ENCODE results near the gene ABTB1.
"Not testable (repeated sequence)": the region's sequence is repeated elsewhere in the genome, so short reads cannot be mapped to it uniquely, and the experiment has no call there.

The ABTB1 gene

DNA sequence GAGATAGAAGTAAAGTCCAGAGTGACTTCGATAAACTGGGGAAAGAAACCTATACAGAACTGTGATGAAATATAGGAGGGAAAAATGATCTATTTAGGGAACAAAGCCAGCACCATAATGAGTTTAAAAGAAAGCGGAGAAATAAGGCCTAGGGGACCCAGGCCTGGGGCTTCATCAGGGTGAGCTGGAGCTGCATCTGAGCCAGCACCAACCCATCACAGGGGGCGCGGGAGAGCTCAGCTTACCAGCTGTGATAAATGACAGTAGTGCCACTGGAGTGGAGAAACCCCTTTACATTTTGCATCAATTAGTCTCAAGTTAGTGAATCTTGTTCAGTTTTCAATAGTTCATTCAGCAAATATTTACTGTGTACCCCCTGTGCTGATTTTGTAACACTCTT lies 22.5 kb upstream of the ABTB1 start:
- no peak for DNase-seq (ENCODE audit: low read depth)

DNA sequence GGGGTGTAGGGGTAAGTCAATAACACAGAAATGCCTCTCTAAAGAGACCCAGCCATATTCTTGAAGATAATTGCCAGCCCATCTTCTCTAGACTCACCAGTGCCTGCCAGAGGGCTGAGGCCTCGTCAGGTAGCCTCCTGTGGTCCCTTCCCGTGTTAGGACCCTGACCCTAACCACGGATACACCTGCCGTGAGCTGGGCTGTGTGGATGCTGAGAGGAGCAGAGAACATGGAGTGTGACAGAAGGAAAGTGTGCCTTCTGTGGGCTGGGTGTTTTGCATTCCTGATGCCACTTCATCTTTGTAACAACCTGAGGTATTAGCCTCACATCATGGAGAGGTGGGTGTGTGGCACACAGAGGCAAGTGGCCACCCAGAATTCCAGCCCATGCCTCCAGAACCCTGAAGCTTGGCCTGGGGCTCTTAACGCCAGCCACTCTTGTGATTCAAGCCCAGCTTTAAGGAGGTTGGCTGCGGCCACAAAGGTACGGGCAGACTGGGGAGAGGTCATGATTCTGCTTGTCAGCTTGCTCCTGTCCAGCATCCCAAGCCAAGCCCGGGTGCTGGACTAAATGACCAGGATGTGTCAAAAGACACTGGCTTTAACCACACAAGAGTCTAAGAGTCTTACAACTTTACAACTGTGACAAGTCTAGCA lies 21.1 kb upstream of the ABTB1 start:
- no peak for DNase-seq (ENCODE audit: low read depth)

DNA sequence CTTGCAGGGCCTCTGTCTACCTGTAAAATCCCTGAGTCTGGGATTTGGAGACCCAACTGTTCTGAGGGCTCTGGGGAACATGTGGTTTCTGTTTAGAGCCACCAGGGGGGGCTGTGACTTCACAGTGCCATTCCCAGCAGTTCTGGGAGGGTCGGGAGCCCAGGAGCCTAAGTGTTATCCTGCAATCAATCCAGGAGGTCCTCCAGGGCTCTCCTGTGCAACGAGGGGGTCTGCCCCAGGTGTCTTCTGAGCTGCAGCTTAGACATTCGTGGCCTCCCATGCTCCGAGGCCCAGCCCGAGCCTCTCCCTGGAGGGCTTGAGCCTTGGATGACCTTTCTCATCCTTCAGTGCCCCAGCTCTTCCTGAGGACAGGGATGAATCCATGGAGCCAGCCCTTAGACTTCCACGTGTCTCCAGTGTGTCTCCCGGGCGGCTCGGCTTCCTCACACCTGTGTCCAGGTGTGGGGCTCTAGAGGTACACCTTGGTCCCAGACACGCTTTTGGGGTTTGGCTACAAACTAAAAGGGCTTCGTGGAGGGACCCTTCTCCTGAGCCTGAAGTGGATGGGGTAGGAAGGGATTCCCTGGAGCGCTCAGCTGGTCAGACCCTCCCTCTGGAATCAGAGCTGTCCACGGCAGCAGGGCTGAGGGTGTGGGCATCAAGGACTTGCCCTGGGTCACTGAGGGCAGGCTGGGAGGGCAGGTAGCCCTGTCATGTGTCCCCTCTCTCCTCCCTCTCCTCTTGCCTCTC lies 20.3 kb upstream of the ABTB1 start:
- DNase-seq (ENCODE audit: low read depth): peak; percentile 47

DNA sequence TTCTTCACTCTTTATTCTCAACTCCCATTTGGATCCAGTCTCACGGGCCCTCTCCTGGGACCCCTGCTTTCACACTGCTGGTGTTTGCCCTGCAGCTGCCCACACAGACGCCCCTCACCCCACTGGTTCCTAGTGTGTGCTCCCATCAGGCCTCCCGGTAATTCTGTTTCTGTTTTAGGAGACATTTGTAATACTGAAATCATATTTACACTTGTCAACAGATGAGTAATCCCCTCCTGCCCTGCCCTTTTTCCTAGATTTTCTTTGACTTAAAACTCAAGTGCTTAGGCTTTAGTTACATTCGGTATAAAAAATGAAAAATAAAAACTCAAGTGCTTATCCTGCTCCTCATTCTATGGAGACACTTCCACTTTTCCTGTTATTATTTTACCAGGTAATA lies 18.4 kb upstream of the ABTB1 start:
- no peak for DNase-seq (ENCODE audit: low read depth)

DNA sequence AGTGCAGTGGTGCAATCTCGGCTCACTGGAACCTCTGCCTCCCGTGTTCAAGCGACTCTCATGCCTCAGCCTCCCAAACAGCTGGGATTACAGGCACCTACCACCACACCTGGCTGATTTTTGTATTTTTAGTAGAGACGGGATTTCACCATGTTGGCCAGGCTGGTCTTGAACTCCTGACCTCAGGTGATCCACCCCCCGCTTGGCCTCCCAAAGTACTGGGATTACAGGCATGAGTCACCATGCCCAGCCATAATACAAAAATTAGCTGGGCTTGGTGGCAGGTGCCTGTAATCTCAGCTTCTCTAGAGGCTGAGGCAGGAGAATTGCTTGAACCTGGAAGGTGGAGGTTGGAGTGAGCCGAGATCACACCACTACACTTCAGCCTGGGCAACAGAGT lies 17.8 kb upstream of the ABTB1 start:
- not testable (repeated sequence) for DNase-seq (ENCODE audit: low read depth)

DNA sequence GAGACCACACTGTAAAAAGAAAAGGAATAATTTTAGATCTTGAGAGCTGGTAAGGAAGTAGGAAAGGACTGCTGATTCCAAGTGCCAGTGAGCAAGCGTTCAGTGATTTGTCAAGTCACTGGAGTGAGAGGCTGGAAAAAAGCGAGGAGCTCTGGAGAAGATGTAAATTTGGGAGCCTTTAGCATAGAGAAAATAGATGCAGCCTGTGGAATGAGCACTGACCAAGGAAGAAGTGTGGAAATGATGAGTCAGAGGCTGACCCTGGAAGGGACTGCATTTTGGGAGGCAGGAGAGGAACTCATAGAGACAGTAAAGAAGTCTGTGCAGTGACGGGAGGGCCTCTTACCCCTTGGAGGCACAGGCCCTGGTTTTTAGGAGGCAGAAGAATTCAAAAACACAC lies 17.1 kb upstream of the ABTB1 start:
- peak; percentile 37 for DNase-seq (ENCODE audit: low read depth)

DNA sequence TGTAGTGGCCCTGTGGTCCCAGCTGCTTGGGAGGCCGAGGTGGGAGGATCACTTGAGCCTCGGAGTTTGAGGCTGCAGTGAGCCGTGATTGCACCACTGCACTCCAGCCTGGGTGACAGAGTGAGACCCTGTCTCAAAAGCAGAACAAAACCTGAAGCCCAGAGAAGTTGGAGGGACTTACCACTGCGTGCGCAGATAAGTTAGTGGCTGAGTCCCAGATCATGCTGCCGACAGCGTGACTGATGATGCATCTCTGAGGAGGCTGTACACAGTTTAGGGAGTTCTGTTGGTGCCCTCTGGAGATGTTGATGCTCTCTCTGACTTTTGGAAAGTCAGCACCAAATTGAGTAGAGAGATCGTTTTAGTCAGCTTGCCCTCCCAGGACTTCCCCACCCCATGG lies 15.8 kb upstream of the ABTB1 start:
- DNase-seq (ENCODE audit: low read depth): no peak

DNA sequence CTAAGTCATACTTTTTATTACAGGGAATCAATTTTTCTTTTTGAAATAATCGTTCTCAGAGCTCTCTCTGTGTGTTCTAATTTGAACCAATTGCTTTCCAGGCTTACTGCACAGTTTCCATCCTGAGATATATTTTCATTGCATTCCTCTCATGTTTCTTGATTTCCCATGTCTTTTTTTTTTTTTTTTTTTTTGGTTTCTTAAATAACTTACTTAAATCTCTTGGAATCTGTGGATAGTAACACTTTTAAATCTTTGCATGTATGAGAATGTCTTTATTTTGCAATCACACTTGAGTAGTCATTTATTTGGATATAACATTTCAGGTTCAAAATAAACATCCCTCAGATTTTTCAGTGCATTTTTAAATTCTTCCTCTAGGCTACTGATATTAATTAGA lies 14.5 kb upstream of the ABTB1 start:
- no peak for DNase-seq (ENCODE audit: low read depth)

DNA sequence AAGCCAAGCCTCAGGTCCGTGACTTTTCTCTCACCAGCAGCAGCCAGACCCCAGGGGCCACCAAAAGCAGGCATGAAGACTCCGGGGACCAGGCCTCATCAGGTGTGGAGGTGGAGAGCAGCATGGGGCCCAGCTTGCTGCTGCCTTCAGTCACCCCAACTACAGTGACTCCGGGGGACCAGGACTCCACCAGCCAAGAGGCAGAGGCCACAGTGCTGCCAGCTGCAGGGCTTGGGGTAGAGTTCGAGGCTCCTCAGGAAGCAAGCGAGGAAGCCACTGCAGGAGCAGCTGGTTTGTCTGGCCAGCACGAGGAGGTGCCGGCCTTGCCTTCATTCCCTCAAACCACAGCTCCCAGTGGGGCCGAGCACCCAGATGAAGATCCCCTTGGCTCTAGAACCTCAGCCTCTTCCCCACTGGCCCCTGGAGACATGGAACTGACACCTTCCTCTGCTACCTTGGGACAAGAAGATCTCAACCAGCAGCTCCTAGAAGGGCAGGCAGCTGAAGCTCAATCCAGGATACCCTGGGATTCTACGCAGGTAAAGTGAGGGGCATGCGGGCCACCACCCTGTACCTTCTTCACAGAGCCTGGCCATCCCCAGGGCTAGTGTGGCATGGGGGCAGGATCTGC lies 12.0 kb upstream of the ABTB1 start:
- no peak for DNase-seq (ENCODE audit: low read depth)

DNA sequence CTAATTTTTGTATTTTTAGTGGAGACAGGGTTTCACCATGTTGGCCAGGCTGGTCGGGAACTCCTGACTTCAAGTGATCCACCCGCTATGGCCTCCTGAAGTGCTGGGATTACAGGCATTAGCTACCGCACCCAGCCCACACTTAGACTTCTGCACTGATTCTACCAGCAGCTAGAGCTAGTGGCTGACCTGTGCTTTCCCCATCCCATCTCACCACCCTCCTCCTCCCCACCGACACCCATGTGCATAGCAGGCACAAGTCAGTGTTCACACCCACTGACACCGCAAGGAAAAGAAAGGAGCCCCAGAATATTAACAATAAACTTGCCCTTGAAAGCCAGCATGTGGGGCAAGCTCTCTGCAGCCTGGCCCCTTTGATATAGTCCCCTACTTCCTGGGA lies 11.2 kb upstream of the ABTB1 start:
- DNase-seq (ENCODE audit: low read depth): no peak

DNA sequence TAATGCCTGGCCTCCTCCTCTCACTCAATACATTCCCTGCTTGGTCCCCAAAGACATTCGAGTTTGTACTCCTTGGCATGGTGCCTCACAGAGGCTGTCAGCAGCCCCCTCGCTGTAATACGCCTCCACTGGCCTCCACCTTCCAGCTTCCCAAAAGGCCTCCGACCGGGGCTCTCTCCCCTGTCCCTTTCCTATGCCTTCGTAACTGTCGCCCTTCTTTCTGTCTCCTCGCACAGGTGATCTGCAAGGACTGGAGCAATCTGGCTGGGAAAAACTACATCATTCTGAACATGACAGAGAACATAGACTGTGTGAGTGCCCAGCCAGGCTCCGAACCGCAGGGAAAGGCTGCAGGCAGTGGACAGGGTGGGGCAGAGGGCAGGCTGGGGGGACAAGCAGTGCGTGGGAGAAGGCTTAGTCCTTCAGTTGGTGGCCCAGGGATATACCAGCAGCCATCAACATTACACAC lies 10.7 kb upstream of the ABTB1 start:
- no peak for DNase-seq (ENCODE audit: low read depth)

DNA sequence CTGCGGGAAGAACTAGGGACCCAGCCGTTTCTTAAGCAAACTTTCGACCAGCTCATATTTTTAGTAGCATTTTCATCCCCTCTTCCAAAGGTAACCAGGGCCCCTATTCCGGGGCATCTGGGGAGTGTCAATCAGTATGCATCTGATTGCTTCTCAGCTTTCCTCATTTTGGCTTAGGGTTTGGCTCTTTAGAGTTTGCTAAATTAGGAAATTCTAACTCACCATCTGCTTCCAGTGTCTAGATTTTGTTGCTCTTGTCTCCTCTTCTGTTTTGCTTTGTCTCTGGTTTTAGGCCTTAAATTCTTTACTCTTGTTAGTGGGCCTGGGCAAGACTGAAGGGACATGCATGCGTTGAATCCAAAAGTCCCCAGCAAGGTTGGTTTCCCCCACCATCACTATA lies 9.6 kb upstream of the ABTB1 start:
- DNase-seq (ENCODE audit: low read depth): no peak

DNA sequence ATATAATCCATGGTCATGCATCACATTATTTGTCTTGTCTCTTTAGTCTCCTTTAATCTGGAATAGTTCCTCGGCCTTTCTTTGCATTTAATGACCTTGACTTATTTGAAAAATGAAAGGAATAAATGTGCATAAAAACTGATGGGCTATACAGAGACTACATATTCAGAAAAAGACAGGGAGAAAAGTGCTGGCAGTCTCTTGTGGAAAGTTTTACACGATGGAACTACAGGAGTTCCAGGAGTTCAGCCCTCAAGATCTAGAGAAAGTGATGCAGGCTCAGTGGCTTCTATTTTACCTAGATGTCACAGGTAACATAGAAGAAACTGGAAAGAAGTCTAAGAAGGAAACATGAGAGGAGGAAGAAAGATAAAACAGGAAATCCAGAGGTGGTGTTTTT lies 7.6 kb upstream of the ABTB1 start:
- DNase-seq (ENCODE audit: low read depth): no peak

DNA sequence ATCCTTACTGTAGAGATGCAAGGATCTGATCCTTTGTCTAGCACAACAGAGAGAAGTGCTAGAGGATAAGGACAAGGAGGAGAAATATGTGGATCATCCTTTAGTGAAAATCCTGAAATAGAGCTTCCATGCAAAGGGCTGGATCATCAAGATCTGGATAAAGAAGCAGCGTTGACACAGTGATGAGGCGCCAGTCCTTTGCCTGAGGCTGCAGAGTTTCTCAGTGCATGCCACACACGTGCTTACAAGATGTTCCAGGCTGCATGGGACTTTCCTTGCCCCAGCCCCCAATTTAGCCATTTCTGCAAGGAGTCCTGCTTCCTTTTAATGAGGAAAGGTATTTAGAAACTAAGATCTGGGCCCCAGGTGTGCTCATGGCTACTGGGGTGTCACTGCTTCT lies 7.2 kb upstream of the ABTB1 start:
- no peak for DNase-seq (ENCODE audit: low read depth)

DNA sequence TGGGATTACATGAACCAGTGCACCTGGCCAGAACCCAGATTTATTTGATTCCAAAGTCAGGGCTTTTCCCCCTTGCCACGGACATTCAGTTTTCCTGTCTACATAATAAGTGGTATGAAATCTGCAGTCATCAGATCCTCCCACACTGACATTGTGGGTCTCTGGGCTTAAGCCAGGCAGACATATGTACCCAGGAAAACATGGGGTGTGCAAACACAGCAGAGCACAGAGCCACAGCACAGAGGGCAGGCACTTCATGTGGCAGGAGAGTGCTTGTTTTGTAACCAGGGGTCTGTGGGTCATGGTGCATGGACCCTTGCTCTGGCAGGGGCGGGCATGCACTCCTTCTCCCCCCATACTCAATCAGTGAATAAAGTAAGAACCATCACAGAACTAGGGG lies 6.1 kb upstream of the ABTB1 start:
- DNase-seq (ENCODE audit: low read depth): no peak

DNA sequence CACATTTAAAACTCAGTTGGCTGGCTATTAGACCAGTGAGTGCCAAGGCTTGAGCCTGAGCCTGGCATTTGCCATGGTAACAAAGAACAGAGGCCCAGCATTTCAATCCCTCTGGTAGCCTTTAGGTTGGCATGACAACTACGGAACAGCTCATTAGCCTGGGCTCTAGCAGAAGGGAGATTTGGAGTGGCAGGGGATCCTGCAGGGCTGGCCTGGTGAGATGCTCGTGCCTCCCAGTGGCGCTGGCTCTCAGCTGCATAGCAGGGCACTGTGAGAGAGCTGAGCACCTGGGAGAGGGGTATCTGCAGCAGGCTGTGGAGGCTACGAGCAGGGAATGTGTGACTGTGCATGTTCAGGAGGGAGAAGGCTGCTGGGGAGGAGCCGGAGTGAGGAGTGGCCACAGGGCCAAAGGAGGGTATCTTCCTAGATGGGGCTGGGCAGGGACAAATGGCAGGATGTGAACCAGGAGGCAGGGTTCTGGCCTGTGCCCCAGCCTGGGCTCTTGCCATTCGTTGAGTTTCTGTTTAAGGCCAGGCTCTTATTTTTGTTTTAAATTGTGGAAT lies 5.6 kb upstream of the ABTB1 start:
- no peak for DNase-seq (ENCODE audit: low read depth)

DNA sequence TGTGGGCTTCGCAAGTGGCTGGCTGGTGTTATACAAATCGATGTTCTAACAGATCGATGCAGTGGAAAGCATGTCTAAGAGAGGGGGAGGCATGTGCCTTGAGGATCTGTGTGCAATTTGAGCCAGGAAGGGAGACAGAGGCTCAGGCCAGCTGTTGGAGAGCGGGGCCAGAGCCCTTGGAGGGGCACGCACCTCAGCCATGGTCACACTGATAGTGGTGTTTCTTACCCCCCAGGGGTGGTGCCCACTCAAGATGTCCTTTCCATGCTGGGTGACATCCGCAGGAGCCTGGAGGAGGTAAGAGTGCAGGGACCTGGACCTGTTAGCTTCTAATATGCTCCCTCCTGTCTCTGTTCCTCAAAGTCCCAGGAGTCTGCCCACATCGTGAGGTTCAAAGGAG lies 3.8 kb upstream of the ABTB1 start:
- DNase-seq (ENCODE audit: low read depth): no peak

DNA sequence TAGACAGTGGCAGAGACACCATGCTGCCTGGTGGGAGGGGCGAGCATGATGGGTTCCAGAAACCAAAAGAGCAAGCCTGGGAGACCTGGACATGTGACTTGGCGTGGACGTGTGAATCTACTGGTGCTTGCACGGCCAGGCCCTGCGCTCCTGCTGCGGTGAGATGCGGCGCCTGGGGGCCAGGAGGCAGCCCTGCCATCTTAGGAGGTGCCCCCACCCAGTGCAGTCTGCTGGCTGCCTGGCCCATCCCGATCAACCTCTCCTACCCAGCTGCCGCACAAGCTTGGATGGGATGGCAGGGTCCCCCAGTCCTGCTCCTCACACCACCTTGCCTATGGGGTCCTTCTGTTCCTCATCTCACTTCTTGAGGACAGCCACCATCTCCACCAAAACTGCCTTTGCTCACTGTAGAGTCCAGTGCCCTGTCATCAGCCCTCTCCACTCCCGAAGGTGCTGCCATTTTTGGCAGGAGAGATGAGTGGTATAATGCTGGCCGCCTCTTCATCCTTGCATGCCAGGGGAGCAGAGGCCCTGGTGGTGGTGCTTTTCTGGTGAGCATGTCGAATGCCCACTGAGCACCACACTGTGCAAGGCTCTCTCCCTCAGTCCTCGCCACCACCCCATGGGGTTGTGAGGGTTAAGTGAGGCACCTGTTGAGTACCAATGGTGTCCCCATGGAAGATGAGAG lies 3.1 kb upstream of the ABTB1 start:
- no peak for DNase-seq (ENCODE audit: low read depth)

DNA sequence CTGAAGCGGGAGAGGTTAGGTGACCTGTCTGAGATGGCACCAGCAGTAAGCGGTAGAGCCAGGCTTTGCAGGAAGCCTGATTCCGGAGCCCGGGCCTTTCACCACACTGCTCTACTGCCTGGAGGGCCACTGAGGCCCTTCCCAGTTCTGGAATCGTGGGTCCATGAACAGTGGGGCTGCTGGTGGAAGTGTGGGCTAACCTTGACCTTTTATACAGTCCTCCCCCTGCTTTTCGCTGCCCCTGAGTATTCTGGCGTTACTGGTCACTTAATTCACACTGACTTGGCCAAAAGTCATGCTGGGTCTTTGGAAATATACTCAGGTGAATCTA lies 2.6 kb upstream of the ABTB1 start:
- no peak for DNase-seq (ENCODE audit: low read depth)

DNA sequence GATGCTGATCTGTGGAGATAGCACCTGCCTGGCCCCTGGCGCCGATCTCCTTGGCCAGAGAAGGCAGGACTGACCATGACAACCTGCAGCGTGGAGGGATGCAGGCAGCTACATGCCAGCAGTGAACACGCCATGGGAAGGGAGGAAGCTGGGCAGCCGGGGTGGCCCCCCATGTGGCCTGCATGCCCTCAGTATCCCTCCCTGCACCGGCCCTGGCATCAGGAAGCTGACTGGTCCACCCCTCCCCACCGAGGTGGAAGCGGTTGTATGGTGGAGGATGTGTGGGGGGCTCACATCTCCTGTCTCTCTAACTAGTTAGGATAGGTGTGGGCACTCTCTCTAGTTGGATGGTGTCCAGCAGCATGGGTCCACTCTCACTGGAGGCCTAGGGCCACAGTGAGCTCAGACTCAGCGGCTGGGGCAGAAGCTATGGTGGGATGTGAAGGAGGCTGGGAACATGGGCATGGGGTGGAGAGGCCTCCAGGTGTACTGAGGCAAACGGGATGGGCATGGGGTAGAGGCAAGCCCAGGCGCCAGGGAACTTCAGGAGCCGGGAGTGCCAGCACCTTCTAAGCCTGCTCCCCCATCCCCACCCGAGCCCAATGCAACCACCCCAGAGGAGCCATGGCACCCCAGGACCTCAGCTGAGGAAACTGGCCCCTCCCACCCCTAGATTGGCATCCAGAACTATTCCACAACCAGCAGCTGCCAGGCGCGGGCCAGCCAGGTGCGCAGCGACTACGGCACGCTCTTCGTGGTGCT lies 1.8 kb upstream of the ABTB1 start:
- no peak for DNase-seq (ENCODE audit: low read depth)

DNA sequence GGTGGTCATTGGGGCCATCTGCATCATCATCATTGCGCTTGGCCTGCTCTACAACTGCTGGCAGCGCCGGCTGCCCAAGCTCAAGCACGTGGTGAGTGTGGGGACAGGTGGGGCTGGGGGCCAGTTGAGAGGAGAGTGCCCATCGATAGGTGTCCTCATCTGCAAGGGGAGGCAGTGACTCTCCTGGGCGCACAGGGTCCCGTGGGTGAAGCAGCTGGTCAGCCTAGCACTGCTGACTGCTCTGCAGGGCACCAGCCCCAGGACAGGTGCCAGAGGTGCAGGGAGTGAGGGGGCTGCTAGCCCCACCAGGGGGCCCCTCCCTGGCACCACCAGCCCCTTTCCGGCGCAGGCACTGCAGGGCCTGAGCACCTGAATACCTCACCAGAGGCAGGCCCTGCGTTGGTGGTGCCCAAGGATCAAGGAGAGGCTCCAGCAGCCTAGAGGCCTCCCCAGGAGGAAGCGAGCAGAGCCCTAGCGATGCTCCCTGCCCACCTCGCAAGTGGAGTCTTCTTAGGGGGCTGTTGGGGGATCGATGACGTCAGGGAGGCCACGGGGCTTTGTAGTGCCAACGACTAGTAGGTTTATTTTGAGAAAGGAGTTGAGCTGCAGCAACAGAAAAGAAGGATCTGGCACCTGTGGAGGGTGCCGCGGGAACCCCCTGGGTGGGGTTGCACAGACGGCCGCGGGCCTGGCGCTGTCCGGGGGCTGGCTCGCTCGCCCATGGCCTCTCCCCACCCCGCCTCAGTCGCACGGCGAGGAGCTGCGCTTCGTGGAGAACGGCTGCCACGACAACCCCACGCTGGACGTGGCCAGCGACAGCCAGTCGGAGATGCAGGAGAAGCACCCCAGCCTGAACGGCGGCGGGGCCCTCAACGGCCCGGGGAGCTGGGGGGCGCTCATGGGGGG lies 976 bp upstream of the ABTB1 start:
- DNase-seq (ENCODE audit: low read depth): no peak
